Measurements from ENCODE around the gene PTPRH. TPM values are rescaled to one million over a fixed set of nuclear protein-coding genes. Genes with fewer than 3 reads are reported as not detected.

PTPRH gene
- total and polyA plus RNA-seq, 9 of the 15 experiments (the other 6 are each of a cell fraction or from before 2014, with no cell fraction given) = 0.87 to 34.3 (median 22.7) TPM

DNA sequence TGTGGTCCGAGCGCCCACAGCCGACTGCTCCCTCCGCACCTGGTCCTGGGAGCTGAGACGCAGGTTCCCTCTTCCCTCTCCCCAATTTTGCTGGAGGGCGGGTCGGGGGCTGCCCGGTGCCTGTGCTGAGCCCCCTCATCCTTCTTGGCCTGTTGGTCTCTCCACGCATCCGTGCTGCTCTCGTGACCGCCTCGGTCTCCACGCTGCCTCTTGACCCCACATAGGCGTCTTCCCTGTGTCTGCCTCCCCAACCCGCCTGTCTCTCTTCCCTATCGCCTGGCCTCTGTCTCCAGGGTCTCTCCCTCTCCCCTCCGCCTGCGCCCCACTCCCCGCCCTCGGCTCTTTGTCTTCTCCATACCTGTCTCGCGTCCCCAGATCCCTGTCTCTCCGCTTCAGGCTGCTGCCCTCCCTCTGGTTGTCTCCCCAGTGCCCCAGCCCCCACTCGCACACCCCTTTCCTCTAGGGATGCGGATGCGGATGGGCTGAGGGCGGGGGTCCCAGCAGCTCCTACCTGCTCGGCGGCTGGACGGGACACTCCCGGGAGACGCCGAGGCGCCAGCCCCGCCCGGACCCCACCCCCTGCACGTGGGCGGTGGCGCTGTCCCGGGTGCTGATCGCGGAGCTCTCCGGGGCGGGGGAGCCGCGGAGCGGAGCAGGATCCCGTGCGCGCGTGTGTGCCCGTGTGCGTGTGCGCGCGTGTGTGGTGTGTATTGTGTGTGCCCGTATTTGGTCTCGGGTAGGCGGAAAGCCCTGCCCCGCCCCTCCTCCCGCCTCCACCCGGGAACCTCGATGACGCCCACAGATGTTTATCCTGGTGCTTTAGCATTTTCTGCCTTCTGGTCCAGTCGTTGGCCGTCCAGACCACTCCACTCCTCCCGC lies 29.5 kb downstream of the PTPRH start, which contains the start of gene SYT5 (continued):
- peak; percentile 34; the same call in 1 of the 2 replicates for TF ChIP-seq ZEB2 (IDR thresholded peaks at IDR 0.05)
- no peak for TF ChIP-seq GTF3C2 (IDR thresholded peaks at IDR 0.05; ENCODE audit: borderline replicate concordance, extremely low read depth, insufficient read length)
- TF ChIP-seq NONO (IDR thresholded peaks at IDR 0.05; ENCODE audit: low read depth in 2 of 2, low read length in 1 of 2) = no peak
- TF ChIP-seq ZNF398 (CRISPR knock-in tag; IDR thresholded peaks at IDR 0.05) = no peak
- TF ChIP-seq SRSF9 (IDR thresholded peaks at IDR 0.05; ENCODE audit: borderline replicate concordance, low read depth, low read length) = no peak
- no peak for TF ChIP-seq CHD7 (IDR thresholded peaks at IDR 0.05; ENCODE audit: low read depth, low read length)

Data from K562 (cell line).